ENCODE results near the gene SPNS1.

DNA sequence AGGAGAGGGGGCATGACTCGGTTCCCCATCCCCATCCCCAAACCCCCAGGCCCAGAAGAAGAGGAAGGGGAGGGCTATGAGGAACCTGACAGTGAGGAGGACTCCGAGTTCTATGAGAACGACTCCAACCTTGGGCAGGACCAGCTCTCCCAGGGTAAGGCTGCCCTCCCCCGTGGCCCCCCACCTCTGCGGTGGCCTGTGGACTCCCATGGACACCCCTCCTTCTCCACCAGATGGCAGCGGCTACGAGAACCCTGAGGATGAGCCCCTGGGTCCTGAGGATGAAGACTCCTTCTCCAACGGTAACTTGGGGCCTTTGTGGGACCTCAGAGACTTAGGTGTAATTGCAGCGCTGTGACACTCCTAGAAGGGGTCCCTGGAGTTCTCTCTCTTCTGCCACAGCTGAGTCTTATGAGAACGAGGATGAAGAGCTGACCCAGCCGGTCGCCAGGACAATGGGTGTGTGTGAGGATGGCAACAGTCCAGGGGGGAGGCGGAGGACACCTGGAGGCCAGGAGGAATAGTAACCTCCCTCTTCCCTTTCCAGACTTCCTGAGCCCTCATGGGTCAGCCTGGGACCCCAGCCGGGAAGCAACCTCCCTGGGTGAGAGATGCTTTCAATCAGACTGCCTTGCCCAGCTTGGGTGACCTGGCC lies 37.2 kb upstream of the SPNS1 start:
- no peak for TF ChIP-seq JUNB (IDR thresholded peaks at IDR 0.05)
- TF ChIP-seq, protein P1, sequence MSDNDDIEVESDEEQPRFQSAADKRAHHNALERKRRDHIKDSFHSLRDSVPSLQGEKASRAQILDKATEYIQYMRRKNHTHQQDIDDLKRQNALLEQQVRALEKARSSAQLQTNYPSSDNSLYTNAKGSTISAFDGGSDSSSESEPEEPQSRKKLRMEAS (IDR thresholded peaks at IDR 0.05): no peak
- TF ChIP-seq, protein P2, sequence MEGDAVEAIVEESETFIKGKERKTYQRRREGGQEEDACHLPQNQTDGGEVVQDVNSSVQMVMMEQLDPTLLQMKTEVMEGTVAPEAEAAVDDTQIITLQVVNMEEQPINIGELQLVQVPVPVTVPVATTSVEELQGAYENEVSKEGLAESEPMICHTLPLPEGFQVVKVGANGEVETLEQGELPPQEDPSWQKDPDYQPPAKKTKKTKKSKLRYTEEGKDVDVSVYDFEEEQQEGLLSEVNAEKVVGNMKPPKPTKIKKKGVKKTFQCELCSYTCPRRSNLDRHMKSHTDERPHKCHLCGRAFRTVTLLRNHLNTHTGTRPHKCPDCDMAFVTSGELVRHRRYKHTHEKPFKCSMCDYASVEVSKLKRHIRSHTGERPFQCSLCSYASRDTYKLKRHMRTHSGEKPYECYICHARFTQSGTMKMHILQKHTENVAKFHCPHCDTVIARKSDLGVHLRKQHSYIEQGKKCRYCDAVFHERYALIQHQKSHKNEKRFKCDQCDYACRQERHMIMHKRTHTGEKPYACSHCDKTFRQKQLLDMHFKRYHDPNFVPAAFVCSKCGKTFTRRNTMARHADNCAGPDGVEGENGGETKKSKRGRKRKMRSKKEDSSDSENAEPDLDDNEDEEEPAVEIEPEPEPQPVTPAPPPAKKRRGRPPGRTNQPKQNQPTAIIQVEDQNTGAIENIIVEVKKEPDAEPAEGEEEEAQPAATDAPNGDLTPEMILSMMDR (IDR thresholded peaks at IDR 0.05): no peak

Measured in A549 (cell line).